Measurements from ENCODE around the gene MNX1. TPM values are rescaled to one million over a fixed set of nuclear protein-coding genes. Genes with fewer than 3 reads are reported as not detected.

Gene MNX1
- total RNA-seq (2012; rRNA removed): not detected in 2 replicates

DNA sequence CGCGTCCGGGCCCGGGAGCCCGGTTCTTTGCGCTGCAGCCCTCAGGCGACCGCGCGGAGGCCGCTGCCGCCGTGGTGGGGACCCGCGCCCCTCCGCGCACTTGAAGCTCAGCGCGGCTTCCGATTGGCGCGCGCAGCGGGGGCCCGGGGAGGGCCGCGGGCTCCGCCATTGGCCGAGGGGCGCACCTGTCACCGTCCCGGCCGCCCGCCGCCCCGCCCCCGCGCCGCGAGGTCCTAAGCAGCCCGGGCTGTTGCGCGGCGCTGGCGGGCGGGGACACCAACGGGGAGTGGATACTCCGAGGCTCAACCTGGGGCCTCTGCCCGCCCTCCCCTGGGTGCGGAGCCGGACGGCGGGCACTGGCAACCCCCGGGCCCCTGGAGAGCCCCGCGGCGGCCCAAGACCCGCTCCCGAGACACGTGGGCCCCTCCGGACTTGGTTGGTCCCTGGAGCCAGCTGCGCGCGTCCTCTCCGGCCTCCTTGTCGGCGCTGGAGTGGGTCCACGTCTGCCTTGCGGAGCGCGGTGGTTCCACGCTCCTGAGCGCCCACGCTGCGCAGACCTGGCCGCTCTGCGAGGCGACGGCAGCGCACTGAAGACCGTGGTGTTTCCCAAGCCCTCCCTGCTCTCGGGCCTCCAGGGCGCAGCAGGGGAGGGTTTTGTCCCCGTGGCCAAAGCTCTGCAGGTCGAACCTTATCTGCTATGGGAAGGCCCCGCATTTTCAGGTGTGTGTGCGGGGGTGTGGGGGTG, at the start of gene MNX1:
Gene MNX1, minus strand, starts transcription at position 76 of the 745 bp plus-strand sequence. CDS start 313 bp downstream, outside the sequence.
- no peaks in the 10 kb centered on the region for H3K9me3 ChIP-seq (replicated peaks; ENCODE audit: low read length)
- H3K4me2 ChIP-seq (ENCODE audit: low read length): peak within 1 kb of the TSS; percentile 54
- H3K9ac ChIP-seq (ENCODE audit: low read depth, low read length): no peak within 1 kb of the TSS
- no peaks in the 10 kb centered on the region for H3K36me3 ChIP-seq (ENCODE audit: insufficient read depth, low read length)
- H3K4me3 ChIP-seq (ENCODE audit: low read length): peak within 1 kb of the TSS; percentile 39
- H3K27me3 ChIP-seq (ENCODE audit: control insufficient read depth, insufficient read depth, low read length): peaks cover 89% of the 10 kb centered on the region
- no peaks in the 10 kb centered on the region for H3K4me1 ChIP-seq (ENCODE audit: control insufficient read depth, insufficient read depth, low read length)

DNA sequence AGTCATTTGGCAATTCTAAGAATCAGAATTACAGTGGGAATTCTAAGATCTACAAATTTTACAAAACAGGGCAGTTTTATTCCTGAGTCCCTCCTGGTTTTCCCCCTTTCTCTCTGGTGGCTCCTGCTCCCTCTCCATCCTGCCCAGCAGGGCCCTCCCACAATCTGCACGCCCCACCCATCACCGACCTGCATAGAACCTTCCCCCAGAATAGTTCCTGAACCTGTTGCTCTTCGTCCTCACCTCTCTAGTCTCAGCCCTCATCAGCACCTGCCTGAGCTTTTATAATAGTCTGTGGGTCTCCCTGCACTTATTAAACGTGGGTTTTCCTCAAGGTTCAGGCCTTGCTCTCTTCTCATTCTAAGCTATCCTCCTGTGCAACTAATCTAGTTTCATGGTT, 49.1 kb upstream of the MNX1 start:
- H3K4me3 ChIP-seq (ENCODE audit: low read length): no peak overlapping the region
- H3K36me3 ChIP-seq (ENCODE audit: insufficient read depth, low read length): no peaks in the 10 kb centered on the region
- no peaks in the 10 kb centered on the region for H3K9me3 ChIP-seq (replicated peaks; ENCODE audit: low read length)
- H3K4me1 ChIP-seq (ENCODE audit: control insufficient read depth, insufficient read depth, low read length): no peaks in the 10 kb centered on the region
- H3K4me2 ChIP-seq (ENCODE audit: low read length): no peak overlapping the region
- peaks cover 3% of the 10 kb centered on the region for H3K27me3 ChIP-seq (ENCODE audit: control insufficient read depth, insufficient read depth, low read length)
- H3K9ac ChIP-seq (ENCODE audit: low read depth, low read length): no peak overlapping the region

- no peak overlapping the region for H3K9ac ChIP-seq (ENCODE audit: low read depth, low read length)
- H3K4me1 ChIP-seq (ENCODE audit: control insufficient read depth, insufficient read depth, low read length): no peaks in the 10 kb centered on the region
- H3K4me3 ChIP-seq (ENCODE audit: low read length): no peak overlapping the region
Measured at GRCh38 chr7:157058701-157059100, 48.2 kb upstream of the MNX1 start.

GRCh38 chr7:157058068-157058467, 47.6 kb upstream of the MNX1 start:
- H3K9ac ChIP-seq (ENCODE audit: low read depth, low read length): no peak overlapping the region
- no peak overlapping the region for H3K4me3 ChIP-seq (ENCODE audit: low read length)
- peaks cover 3% of the 10 kb centered on the region for H3K27me3 ChIP-seq (ENCODE audit: control insufficient read depth, insufficient read depth, low read length)
- no peaks in the 10 kb centered on the region for H3K4me1 ChIP-seq (ENCODE audit: control insufficient read depth, insufficient read depth, low read length)
- H3K36me3 ChIP-seq (ENCODE audit: insufficient read depth, low read length): no peaks in the 10 kb centered on the region
- H3K4me2 ChIP-seq (ENCODE audit: low read length): no peak overlapping the region
- H3K9me3 ChIP-seq (replicated peaks; ENCODE audit: low read length): no peaks in the 10 kb centered on the region

More at GRCh38 chr7:157058701-157059100, 48.2 kb upstream of the MNX1 start:
- Histone ChIP-seq H3K36me3 (ENCODE audit: insufficient read depth, low read length) (no peaks in the 10 kb centered on the region), H3K4me2 (ENCODE audit: low read length) (no peak overlapping the region), H3K9me3 (replicated peaks; ENCODE audit: low read length) (no peaks in the 10 kb centered on the region), H3K27me3 (ENCODE audit: control insufficient read depth, insufficient read depth, low read length) (peaks cover 3% of the 10 kb centered on the region)

DNA sequence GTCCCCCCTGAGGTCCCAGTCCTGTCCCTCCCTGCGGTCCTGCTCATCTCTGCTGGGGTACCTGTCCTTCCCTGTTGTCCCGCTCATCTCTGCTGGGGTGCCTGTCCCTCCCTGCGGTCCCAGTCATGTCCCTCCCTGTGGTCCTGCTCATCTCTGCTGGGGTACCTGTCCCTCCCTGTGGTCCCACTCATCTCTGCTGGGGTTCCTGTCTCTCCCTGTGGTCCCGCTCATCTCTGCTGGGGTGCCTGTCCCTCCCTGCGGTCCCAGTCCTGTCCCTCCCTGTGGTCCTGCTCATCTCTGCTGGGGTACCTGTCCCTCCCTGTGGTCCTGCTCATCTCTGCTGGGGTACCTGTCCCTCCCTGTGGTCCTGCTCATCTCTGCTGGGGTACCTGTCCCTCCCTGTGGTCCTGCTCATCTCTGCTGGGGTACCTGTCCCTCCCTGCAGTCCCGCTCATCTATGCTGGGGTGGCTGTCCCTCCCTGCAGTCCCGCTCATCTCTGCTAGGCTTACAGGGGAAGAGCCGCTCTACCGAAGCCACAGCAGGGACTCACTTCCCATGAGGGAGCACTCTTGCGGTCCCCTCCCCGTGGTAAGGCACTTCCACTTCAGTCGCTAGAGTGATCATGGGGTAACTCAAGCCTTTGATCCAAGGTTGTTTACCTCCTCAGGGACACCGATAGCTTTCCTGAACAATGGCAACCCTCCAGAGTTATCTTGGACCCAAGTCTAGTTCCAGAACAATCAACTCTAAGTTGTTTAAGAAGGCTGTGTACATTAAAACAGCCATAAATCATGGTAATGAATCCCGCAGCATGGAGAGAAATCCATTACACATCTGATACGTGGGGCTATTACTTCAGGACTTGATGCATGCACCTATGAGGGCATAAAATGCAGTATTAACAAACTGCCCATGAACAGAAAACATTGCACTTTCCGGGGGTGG, 46.8 kb upstream of the MNX1 start:
- Histone ChIP-seq H3K27me3 (ENCODE audit: control insufficient read depth, insufficient read depth, low read length) (peaks cover 3% of the 10 kb centered on the region), H3K9ac (ENCODE audit: low read depth, low read length) (no peak overlapping the region), H3K4me2 (ENCODE audit: low read length) (no peak overlapping the region), H3K9me3 (replicated peaks; ENCODE audit: low read length) (no peaks in the 10 kb centered on the region), H3K36me3 (ENCODE audit: insufficient read depth, low read length) (no peaks in the 10 kb centered on the region), H3K4me1 (ENCODE audit: control insufficient read depth, insufficient read depth, low read length) (no peaks in the 10 kb centered on the region), H3K4me3 (ENCODE audit: low read length) (no peak overlapping the region)

GRCh38 chr7:157056246-157056645, 45.8 kb upstream of the MNX1 start:
- peaks cover 3% of the 10 kb centered on the region for H3K27me3 ChIP-seq (ENCODE audit: control insufficient read depth, insufficient read depth, low read length)
- H3K9ac ChIP-seq (ENCODE audit: low read depth, low read length): no peak overlapping the region
- H3K36me3 ChIP-seq (ENCODE audit: insufficient read depth, low read length): no peaks in the 10 kb centered on the region
- no peak overlapping the region for H3K4me3 ChIP-seq (ENCODE audit: low read length)
- no peak overlapping the region for H3K4me2 ChIP-seq (ENCODE audit: low read length)
- H3K4me1 ChIP-seq (ENCODE audit: control insufficient read depth, insufficient read depth, low read length): no peaks in the 10 kb centered on the region
- H3K9me3 ChIP-seq (replicated peaks; ENCODE audit: low read length): no peaks in the 10 kb centered on the region

- Histone ChIP-seq H3K9ac (ENCODE audit: low read depth, low read length) (no peak overlapping the region), H3K9me3 (replicated peaks; ENCODE audit: low read length) (no peaks in the 10 kb centered on the region), H3K36me3 (ENCODE audit: insufficient read depth, low read length) (no peaks in the 10 kb centered on the region), H3K4me3 (ENCODE audit: low read length) (no peak overlapping the region), H3K4me2 (ENCODE audit: low read length) (no peak overlapping the region), H3K27me3 (ENCODE audit: control insufficient read depth, insufficient read depth, low read length) (peaks cover 3% of the 10 kb centered on the region), H3K4me1 (ENCODE audit: control insufficient read depth, insufficient read depth, low read length) (no peaks in the 10 kb centered on the region)
Measured at GRCh38 chr7:157054927-157055326, 44.5 kb upstream of the MNX1 start.

DNA sequence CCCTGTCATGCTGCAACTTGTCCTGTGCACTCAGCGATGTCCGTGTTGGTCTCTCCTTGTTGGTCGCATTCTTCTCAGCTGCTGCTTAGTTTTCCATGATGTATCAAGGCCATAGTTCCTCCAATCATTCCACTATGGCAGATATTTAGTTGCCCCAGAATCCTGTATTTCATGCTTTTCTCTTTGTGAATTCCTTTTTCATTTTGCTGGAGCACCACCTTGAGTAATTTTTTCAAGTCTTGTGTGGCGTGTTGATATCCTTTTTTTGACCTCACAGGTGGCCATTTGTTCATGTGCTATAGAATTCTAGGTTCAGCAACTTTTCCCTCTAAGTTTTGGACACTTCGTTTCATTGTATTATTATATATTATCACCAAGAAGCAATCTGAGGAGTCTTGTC, 42.7 kb upstream of the MNX1 start:
- H3K4me2 ChIP-seq (ENCODE audit: low read length): no peak overlapping the region
- H3K27me3 ChIP-seq (ENCODE audit: control insufficient read depth, insufficient read depth, low read length): peaks cover 3% of the 10 kb centered on the region
- H3K4me1 ChIP-seq (ENCODE audit: control insufficient read depth, insufficient read depth, low read length): no peaks in the 10 kb centered on the region
- no peaks in the 10 kb centered on the region for H3K9me3 ChIP-seq (replicated peaks; ENCODE audit: low read length)
- no peaks in the 10 kb centered on the region for H3K36me3 ChIP-seq (ENCODE audit: insufficient read depth, low read length)
- no peak overlapping the region for H3K9ac ChIP-seq (ENCODE audit: low read depth, low read length)
- H3K4me3 ChIP-seq (ENCODE audit: low read length): no peak overlapping the region

DNA sequence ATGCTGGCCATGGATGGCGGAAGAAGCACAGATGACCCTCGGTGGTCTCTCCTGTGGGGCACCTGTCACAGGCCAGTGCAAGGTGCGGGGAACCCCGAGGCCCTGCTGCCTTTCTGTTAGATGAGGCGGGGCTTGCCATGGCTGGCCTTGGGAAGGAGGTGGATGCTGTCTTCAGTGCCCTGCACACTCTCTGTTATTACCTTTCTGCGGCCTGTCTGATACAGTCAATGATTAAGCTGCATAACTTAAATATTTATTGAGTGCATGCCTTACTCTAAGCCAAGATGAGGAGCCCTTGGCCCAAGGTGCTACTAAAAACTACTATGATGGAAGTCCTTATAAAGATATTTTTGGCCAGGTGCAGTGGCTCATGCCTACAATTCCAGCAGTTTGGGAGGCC, 36.7 kb upstream of the MNX1 start:
- Histone ChIP-seq H3K9ac (ENCODE audit: low read depth, low read length) (no peak overlapping the region), H3K4me2 (ENCODE audit: low read length) (no peak overlapping the region), H3K27me3 (ENCODE audit: control insufficient read depth, insufficient read depth, low read length) (no peaks in the 10 kb centered on the region), H3K4me1 (ENCODE audit: control insufficient read depth, insufficient read depth, low read length) (no peaks in the 10 kb centered on the region), H3K36me3 (ENCODE audit: insufficient read depth, low read length) (no peaks in the 10 kb centered on the region), H3K4me3 (ENCODE audit: low read length) (no peak overlapping the region), H3K9me3 (replicated peaks; ENCODE audit: low read length) (no peaks in the 10 kb centered on the region)

GRCh38 chr7:157046681-157047080, 36.2 kb upstream of the MNX1 start:
- Histone ChIP-seq H3K4me2 (ENCODE audit: low read length) (no peak overlapping the region), H3K9ac (ENCODE audit: low read depth, low read length) (no peak overlapping the region), H3K9me3 (replicated peaks; ENCODE audit: low read length) (no peaks in the 10 kb centered on the region), H3K4me3 (ENCODE audit: low read length) (no peak overlapping the region), H3K27me3 (ENCODE audit: control insufficient read depth, insufficient read depth, low read length) (no peaks in the 10 kb centered on the region), H3K4me1 (ENCODE audit: control insufficient read depth, insufficient read depth, low read length) (no peaks in the 10 kb centered on the region), H3K36me3 (ENCODE audit: insufficient read depth, low read length) (no peaks in the 10 kb centered on the region)

DNA sequence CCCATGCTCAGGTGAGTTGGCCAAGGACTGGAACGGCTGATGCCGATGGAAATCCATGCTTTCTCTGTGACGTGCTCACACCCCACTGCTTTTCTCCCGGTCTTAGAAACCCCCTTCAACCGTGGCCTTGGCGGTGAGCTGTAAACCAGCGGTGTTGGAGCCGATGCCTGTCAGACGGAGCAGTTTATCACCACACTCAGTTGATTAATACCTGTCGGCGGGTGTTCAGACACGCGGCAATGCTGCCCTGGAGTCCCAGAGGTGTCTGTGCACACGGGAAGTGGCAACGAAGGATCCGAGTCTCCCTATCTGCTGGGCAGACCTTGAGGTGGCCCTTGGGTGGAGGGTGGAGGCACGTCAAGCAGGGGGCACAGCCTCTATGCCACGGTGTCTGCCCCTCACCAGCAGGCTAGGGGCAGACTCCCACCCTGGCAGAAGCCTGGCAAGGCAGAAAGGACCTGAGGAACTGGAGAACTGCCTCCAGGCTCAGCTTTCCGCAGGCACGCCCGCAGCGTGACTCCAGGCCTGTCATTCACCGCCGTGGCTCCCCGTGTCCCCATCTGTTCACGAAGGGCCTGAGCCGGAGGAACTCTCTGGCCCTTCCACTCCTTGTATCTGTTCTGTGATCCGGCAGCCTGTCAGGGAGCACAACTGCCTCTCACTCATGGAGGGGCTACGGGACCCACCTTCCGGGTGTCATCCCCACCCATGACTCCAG, 34.6 kb upstream of the MNX1 start:
- Histone ChIP-seq H3K4me2 (ENCODE audit: low read length) (no peak overlapping the region), H3K9me3 (replicated peaks; ENCODE audit: low read length) (no peaks in the 10 kb centered on the region), H3K4me1 (ENCODE audit: control insufficient read depth, insufficient read depth, low read length) (no peaks in the 10 kb centered on the region), H3K36me3 (ENCODE audit: insufficient read depth, low read length) (no peaks in the 10 kb centered on the region), H3K9ac (ENCODE audit: low read depth, low read length) (no peak overlapping the region), H3K4me3 (ENCODE audit: low read length) (no peak overlapping the region), H3K27me3 (ENCODE audit: control insufficient read depth, insufficient read depth, low read length) (no peaks in the 10 kb centered on the region)
